Mucosa of gallbladder (tissue), 1 donor: ENCODE results near the gene MAP1LC3C. TPM values are rescaled to one million over a fixed set of nuclear protein-coding genes. Genes with fewer than 3 reads are reported as not detected.
"Not testable (repeated sequence)": the region's sequence is repeated elsewhere in the genome, so short reads cannot be mapped to it uniquely, and the experiment has no call there.

ENCODE experiments used
- DNase-seq: peaks from one replicate; pipeline ENCODE4 v3.0.0-alpha.2; 2020; ENCODE audit warnings: low spot score
- total RNA-seq: library from RNA; stranded (reverse); gene quantifications from one replicate; pipeline ENCODE4 v1.2.1, GENCODE V29; 2021
- donor health status: DM: no; HTN: no; CAD: no.

The MAP1LC3C gene
- total RNA-seq, 1 donor from 2014 or later = 1.2 TPM

GRCh38 chr1:241992734-241993133, 6.2 kb downstream of the MAP1LC3C start:
- DNase-seq = no peak

- DNase-seq = peak; percentile 76
Observed at GRCh38 chr1:241990040-241990439, 8.9 kb downstream of the MAP1LC3C start.

GRCh38 chr1:241988389-241988930, 10.4 kb downstream of the MAP1LC3C start:
- not testable (repeated sequence) for DNase-seq

- no peak for DNase-seq
Observed at GRCh38 chr1:241985787-241986186, 13.1 kb downstream of the MAP1LC3C start.

GRCh38 chr1:241979926-241980325, 19.0 kb downstream of the MAP1LC3C start:
- DNase-seq = no peak

- no peak for DNase-seq
Observed at GRCh38 chr1:241979071-241979470, 19.8 kb downstream of the MAP1LC3C start.

- no peak for DNase-seq
Observed at GRCh38 chr1:241976229-241976628, 22.7 kb downstream of the MAP1LC3C start.

- DNase-seq = no peak
Observed at GRCh38 chr1:241972703-241973369, 26.1 kb downstream of the MAP1LC3C start.

- no peak for DNase-seq
Observed at GRCh38 chr1:241968611-241969010, 30.3 kb downstream of the MAP1LC3C start.

GRCh38 chr1:241964550-241965282, 34.2 kb downstream of the MAP1LC3C start:
- DNase-seq = no peak

GRCh38 chr1:241963722-241964121, 35.2 kb downstream of the MAP1LC3C start:
- no peak for DNase-seq

- no peak for DNase-seq
Observed at GRCh38 chr1:241962153-241962552, 36.7 kb downstream of the MAP1LC3C start.

- DNase-seq = no peak
Observed at GRCh38 chr1:241957692-241958494, 41.0 kb downstream of the MAP1LC3C start, which contains the start of gene BECN2. Gene BECN2 (plus strand): TSS chr1:241957767. CDS start chr1:241957767, 0 bp downstream.

GRCh38 chr1:241950390-241950789, 48.5 kb downstream of the MAP1LC3C start:
- no peak for DNase-seq

- no peak for DNase-seq
Observed at GRCh38 chr1:241947354-241947753, 51.5 kb downstream of the MAP1LC3C start.

Other genes starting within 250 kb of the MAP1LC3C start
- gene EXO1, start 150.9 kb downstream of the MAP1LC3C start, total RNA-seq = 1.8 TPM
- not detected for gene BECN2, start 41.3 kb downstream of the MAP1LC3C start, total RNA-seq